Calu3 (cell line): ENCODE results near the gene ACTA2. TPM values are rescaled to one million over a fixed set of nuclear protein-coding genes. Genes with fewer than 3 reads are reported as not detected.

Source experiments
- BruUV-seq: library from RNA; stranded (reverse); fragments of 400-500 nt; replicated peaks from 2 replicates; lab custom pipeline; 2021; lab: Mats Ljungman, UMichigan
- CTCF ChIA-PET: fragments of 300-600 bp; sonication (Branson Sonifier 250); formaldehyde crosslinking; loops from one replicate; lab custom pipeline; 2022; ENCODE audit warnings: antibody characterized with exemption; lab: Charles Lee
- DNase-seq: peaks from one replicate; pipeline ENCODE4 v3.0.0; 2022
- H3K27ac Mint-ChIP-seq: one replicate; pipeline ENCODE4 v1.8.0; 2022; ENCODE audit warnings: mixed read lengths; ENCODE audit not compliant: unreplicated experiment
- H3K27me3 Mint-ChIP-seq: one replicate; pipeline ENCODE4 v1.8.0; 2022; ENCODE audit warnings: mixed read lengths; ENCODE audit not compliant: unreplicated experiment
- H3K36me3 Mint-ChIP-seq: one replicate; pipeline ENCODE4 v1.8.0; 2022; ENCODE audit warnings: mild to moderate bottlenecking, moderate library complexity, mixed read lengths; ENCODE audit not compliant: insufficient read depth, unreplicated experiment
- H3K4me1 Mint-ChIP-seq: one replicate; pipeline ENCODE4 v1.8.0; 2022; ENCODE audit warnings: mild to moderate bottlenecking, low read depth, mixed read lengths; ENCODE audit not compliant: unreplicated experiment
- H3K4me3 Mint-ChIP-seq: one replicate; pipeline ENCODE4 v1.8.0; 2022; ENCODE audit warnings: mild to moderate bottlenecking, low read depth, moderate library complexity, mixed read lengths; ENCODE audit not compliant: unreplicated experiment
- H3K9me3 Mint-ChIP-seq: one replicate; pipeline ENCODE4 v1.8.0; 2022; ENCODE audit warnings: low read depth, mixed read lengths; ENCODE audit not compliant: unreplicated experiment
- intact Hi-C: fragments of 100-400 bp; cut with micrococcal nuclease; formaldehyde crosslinking; loops from one replicate; pipeline ENCODE4 v1.10.0; 2022; ENCODE audit not compliant: unreplicated experiment
- total RNA-seq: library from RNA; stranded (reverse); gene quantifications from 2 replicates; pipeline ENCODE4 v1.2.3, GENCODE V29; 2022
- TF ChIP-seq, protein P1 (sequence below): fragments of 200-600 bp; IDR thresholded peaks from one replicate; pipeline ENCODE4 v1.8.0; 2022; ENCODE audit warnings: antibody characterized with exemption; ENCODE audit not compliant: unreplicated experiment

The ACTA2 gene
- total RNA-seq, 1 experiment from 2014 or later = 1.0 TPM

DNA sequence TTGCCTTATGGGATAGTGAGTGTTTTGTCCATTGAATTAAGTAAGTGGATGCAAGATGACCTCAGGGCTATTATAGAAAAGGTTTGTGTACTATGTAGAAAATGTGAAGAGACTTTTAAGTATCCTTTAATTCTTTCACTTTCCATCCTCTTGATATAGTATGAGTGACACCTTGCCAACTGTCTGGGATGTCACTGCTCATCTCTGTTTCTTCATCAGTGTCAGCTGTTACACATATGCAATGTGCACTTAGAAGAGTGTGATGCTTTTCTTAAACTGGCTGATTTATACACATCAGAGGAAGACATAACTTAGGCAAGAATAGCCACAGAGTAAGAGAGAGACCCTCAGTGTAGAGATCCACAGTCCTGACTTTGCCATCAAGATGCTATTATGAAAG lies 8.7 kb upstream of the ACTA2 start:
- Mint-ChIP-seq H3K9me3 (no peaks in the 10 kb centered on the region), H3K4me1 (no peaks in the 10 kb centered on the region), H3K36me3 (no peaks in the 10 kb centered on the region), H3K4me3 (no peak overlapping the region), H3K27me3 (no peaks in the 10 kb centered on the region), H3K27ac (no peak overlapping the region)
- no TSS peak for BruUV-seq
- TF ChIP-seq, protein P1, sequence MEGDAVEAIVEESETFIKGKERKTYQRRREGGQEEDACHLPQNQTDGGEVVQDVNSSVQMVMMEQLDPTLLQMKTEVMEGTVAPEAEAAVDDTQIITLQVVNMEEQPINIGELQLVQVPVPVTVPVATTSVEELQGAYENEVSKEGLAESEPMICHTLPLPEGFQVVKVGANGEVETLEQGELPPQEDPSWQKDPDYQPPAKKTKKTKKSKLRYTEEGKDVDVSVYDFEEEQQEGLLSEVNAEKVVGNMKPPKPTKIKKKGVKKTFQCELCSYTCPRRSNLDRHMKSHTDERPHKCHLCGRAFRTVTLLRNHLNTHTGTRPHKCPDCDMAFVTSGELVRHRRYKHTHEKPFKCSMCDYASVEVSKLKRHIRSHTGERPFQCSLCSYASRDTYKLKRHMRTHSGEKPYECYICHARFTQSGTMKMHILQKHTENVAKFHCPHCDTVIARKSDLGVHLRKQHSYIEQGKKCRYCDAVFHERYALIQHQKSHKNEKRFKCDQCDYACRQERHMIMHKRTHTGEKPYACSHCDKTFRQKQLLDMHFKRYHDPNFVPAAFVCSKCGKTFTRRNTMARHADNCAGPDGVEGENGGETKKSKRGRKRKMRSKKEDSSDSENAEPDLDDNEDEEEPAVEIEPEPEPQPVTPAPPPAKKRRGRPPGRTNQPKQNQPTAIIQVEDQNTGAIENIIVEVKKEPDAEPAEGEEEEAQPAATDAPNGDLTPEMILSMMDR = no peak
- DNase-seq = no peak
- intact Hi-C loops = no loop called here
- CTCF ChIA-PET = no interaction called here

DNA sequence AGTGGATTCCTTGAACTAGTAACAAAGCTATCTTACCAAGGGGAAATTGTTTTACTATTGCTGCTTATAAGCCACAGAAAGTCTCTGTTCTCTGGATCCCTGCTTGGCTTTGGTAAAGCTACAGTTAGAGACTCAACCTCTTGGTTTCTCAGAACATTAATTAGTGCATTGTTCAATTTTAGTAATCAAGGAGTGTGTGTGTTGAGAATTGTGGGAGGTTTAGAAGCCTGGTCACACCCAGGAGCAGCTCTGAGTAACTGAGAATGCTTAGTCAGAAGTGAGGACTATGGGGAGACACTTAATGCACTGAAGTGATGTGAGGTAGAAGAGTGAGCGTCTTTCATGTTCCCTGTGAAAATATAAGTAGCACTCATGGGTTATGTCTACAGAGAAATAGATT lies 8.2 kb upstream of the ACTA2 start:
- BruUV-seq = no TSS peak
- CTCF ChIA-PET = no interaction called here
- intact Hi-C loops = no loop called here

DNA sequence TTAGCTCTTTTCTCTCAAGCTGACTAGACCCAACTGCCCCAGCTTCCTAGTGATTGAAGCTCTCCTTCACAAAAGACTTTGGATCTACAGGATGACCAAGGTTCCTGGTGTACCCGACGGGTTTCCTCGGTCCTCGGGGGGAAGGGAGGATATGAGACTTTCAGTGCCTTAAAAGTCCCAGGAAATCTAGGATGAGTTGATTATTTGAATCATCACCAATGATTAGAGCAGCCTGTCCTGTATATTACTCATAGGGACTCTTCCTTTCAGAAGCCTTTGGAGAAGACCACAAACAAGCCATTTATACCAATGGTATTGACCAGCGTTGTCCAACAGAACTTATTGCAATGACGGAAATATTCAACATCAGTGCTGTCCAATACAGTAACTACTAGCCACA lies 6.1 kb upstream of the ACTA2 start:
- TF ChIP-seq, protein P1 = no peak
- Mint-ChIP-seq H3K9me3 (no peaks in the 10 kb centered on the region), H3K36me3 (no peaks in the 10 kb centered on the region), H3K27me3 (no peaks in the 10 kb centered on the region), H3K4me1 (no peaks in the 10 kb centered on the region), H3K27ac (no peak overlapping the region), H3K4me3 (no peak overlapping the region)
- intact Hi-C loops = no loop called here
- BruUV-seq = no TSS peak
- DNase-seq = no peak
- CTCF ChIA-PET = no interaction called here

More for the DNA sequence above, 8.2 kb upstream of the ACTA2 start:
- H3K27me3 Mint-ChIP-seq = no peaks in the 10 kb centered on the region
- TF ChIP-seq, protein P1 = no peak
- H3K4me3 Mint-ChIP-seq = no peak overlapping the region
- no peaks in the 10 kb centered on the region for H3K36me3 Mint-ChIP-seq
- H3K27ac Mint-ChIP-seq = no peak overlapping the region
- DNase-seq = no peak
- no peaks in the 10 kb centered on the region for H3K9me3 Mint-ChIP-seq
- H3K4me1 Mint-ChIP-seq = no peaks in the 10 kb centered on the region

DNA sequence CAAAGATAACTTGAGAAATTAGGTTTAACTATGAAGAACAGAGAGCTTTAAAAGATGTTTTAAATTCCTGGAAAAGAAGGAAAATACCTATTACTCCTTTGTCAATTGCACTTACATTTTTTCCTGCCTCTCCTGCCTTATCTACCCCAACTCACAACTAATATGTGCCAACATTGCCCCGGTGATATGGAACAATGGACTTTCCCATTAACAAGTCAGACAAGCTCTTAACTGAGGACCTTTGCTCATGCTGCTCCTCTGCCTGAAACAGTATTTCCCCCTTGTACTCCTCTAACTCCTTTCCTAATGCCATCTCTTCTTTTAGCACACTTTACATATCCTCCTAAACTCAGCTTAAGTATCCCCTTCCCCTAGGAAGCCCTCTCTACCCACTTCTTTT lies 4.8 kb upstream of the ACTA2 start:
- H3K4me1 Mint-ChIP-seq = no peaks in the 10 kb centered on the region
- DNase-seq = no peak
- no peaks in the 10 kb centered on the region for H3K9me3 Mint-ChIP-seq
- intact Hi-C loops = no loop called here
- TF ChIP-seq, protein P1 = no peak
- no TSS peak for BruUV-seq
- no peak overlapping the region for H3K27ac Mint-ChIP-seq
- H3K36me3 Mint-ChIP-seq = no peaks in the 10 kb centered on the region
- no peak overlapping the region for H3K4me3 Mint-ChIP-seq
- CTCF ChIA-PET = no interaction called here
- H3K27me3 Mint-ChIP-seq = no peaks in the 10 kb centered on the region
